ENCODE data around the gene C2orf68.

DNA sequence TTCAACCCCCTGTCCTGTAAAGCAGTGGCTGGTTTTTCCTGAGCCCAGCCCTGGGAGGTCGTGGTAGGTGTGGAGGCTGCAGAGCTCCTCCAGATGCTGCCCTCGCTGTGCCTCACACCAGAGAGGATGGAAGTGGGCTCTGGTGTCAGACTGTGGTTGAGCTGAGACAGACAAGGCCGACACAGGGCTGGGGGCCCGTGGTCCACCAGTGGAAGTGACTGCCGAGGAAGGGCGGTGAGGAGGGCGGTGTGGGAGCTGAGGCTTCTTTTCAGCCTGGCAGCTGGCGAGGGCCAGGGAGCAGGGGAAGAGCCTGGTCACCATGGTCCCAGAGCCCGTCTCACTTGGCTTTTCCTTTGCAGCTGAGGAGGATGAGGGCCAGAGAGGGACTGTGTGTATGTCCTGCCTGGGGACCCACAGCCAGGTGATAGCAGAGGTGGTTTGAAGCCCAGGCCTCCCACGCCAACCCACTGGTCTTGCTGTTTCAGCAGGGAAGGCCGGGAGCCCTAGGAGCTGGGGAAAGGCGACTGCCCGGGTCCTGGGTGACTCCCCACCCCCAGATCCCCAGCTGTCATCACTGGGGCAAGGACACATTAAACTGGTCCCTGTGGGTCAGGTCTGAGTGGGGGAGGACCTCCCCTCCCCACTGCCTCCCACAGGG is 47.6 kb upstream of the C2orf68 start:
- TF ChIP-seq, protein P1, sequence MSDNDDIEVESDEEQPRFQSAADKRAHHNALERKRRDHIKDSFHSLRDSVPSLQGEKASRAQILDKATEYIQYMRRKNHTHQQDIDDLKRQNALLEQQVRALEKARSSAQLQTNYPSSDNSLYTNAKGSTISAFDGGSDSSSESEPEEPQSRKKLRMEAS (IDR thresholded peaks at IDR 0.05) = no peak
- TF ChIP-seq TAF1 (IDR thresholded peaks at IDR 0.05; ENCODE audit: low read depth) (no peak), ZBTB7A (IDR thresholded peaks at IDR 0.05; ENCODE audit: low read depth) (no peak), RAD21 (IDR thresholded peaks at IDR 0.05; ENCODE audit: low read depth) (no peak), USF1 (IDR thresholded peaks at IDR 0.05) (no peak), TEAD4 (IDR thresholded peaks at IDR 0.05) (no peak), EP300 (IDR thresholded peaks at IDR 0.05; ENCODE audit: borderline replicate concordance) (no peak), CEBPB (IDR thresholded peaks at IDR 0.05) (no peak)
- TF ChIP-seq, protein P2, sequence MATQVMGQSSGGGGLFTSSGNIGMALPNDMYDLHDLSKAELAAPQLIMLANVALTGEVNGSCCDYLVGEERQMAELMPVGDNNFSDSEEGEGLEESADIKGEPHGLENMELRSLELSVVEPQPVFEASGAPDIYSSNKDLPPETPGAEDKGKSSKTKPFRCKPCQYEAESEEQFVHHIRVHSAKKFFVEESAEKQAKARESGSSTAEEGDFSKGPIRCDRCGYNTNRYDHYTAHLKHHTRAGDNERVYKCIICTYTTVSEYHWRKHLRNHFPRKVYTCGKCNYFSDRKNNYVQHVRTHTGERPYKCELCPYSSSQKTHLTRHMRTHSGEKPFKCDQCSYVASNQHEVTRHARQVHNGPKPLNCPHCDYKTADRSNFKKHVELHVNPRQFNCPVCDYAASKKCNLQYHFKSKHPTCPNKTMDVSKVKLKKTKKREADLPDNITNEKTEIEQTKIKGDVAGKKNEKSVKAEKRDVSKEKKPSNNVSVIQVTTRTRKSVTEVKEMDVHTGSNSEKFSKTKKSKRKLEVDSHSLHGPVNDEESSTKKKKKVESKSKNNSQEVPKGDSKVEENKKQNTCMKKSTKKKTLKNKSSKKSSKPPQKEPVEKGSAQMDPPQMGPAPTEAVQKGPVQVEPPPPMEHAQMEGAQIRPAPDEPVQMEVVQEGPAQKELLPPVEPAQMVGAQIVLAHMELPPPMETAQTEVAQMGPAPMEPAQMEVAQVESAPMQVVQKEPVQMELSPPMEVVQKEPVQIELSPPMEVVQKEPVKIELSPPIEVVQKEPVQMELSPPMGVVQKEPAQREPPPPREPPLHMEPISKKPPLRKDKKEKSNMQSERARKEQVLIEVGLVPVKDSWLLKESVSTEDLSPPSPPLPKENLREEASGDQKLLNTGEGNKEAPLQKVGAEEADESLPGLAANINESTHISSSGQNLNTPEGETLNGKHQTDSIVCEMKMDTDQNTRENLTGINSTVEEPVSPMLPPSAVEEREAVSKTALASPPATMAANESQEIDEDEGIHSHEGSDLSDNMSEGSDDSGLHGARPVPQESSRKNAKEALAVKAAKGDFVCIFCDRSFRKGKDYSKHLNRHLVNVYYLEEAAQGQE (IDR thresholded peaks at IDR 0.05; ENCODE audit: low read depth) = no peak
